Measurements from ENCODE around the gene C22orf39.

The C22orf39 gene

DNA sequence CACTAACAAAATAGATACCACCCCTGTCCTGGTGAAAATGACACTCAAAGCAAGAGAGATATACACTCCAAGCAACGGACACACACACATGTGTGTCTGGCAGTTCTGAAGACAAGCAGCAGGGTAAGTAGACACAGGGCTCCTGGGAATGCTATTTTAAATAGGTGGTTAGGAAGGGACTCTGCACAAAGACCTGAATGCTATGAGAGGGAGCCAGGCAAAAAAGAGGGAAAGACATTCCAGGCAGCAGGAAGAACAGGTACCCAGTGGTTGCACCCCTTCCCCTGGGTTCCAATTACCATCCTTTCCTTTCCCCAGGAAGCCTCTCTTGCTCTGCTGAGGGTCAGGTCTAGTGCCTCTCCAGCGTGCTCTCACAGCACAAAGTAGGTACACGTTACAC, 28.5 kb upstream of the C22orf39 start:
- no peak for DNase-seq

DNA sequence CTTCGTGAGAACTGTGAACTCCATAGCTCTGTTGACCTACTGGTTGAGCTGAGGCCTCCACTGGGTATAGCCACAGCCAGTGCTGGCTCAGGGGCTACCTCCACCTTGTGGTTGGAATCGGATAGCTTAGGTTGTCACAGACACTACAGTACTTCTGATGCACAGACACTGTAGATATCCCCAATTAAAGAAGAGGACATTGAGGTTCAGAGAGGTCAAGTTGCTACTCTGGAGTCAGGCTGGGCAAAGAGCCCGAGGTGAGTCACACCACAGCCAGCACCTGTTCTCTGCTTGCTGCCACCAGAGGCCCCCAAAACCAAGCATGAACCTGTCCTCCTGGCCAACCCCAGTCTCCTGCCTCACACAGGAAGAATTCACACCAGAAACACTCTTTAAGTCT, 26.1 kb upstream of the C22orf39 start:
- DNase-seq: no peak

DNA sequence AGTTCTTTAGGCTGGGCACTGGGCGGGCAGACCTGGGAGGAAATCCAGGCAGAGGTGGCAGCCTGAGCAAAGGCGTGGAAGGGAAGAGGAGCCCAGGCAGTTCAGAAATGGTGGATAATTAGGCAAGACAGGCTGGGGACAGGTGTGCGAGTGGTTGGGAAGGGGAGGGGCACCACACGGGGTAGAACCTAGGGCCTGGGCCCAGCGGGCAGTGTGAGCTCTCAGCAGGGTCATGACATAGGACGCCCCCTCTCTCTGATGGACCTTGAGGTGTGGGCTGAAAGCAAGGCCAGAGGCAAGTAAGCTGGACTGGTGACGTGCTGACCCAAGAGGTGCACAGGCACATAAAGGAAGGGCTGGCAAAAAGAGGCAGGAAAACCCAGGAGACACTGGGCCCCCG, 24.7 kb upstream of the C22orf39 start:
- DNase-seq: no peak

DNA sequence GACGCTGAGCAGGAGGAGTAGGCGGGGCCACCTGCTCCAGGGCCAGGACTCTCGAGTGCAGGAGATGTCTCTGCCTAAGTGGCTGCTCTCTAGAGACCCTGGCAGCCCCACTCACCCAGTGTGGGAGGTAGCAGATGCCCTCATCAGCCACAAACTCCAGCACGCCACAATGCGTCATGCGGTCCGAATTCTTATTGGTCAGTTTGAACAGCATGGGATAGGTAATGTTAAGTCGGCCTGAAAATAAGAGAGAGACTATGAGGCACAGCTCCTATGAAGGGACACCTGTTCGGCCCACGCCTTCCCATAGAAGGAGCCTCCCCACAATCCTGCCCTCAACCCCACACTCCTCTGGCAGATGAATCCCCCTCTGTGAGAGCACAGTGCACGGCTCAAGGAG, 24.1 kb upstream of the C22orf39 start:
- no peak for DNase-seq

DNA sequence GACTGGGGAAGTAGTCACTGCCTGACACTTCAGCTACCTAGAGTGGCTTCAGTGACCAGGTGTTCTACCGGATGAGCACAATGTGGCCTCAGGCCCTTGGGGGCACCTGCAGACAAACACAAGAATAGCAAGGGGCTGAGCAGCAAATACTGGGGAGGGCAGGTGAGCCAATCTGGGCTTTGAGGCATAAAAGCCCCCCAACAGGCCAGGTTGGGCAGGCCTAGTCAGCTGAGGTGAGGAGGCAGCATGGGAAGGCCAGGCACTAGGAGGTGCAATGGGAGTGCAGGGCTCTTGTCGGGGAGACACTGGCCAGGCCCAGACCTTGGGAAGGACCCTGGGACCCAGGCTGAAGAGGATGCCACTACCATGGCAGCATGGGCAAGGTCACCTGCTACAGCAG, 22.5 kb upstream of the C22orf39 start:
- DNase-seq: no peak

DNA sequence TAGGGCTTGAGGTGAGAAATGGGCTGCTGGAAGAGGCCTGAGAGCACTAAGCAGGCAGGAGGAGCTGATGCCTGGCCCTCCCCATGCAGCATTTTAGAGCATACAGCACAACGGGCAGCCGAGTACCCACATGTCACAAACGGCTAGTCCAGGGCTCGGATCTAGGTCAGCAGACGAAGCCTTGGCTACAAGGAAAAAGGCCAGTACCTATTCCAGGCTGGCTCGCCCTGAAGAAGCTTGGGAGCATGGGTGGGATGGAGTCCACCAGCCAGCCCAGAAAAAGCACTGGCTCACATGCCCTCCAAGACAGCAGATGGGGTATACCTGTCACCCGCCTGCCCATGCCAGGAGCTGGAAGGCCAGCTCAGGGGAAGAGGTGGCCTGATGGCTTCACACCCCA, 21.9 kb upstream of the C22orf39 start:
- no peak for DNase-seq

- DNase-seq: no peak
Measured at GRCh38 chr22:19467912-19468311, 20.4 kb upstream of the C22orf39 start.

GRCh38 chr22:19466848-19467752, 19.6 kb upstream of the C22orf39 start:
- DNase-seq: no peak

- DNase-seq: no peak
Measured at GRCh38 chr22:19466126-19466716, 18.7 kb upstream of the C22orf39 start.

DNA sequence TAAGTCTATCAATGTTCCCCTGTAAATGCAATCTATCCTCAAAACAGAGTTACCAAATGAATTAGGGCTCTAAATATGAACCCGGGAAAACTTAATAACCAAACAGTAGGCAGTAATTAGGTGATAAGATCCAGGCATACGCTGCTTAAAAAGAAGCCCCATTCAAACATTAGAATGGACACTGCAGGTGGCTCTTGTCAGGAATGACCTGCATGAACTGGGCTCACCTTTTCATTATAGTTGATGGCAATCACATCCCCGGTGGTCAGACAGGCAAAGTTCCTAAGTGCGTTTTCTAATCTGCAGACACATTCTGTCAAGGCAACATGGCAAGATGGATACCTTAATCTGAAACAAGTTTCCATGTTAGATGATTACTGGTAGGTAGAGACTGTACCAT, 17.5 kb upstream of the C22orf39 start:
- no peak for DNase-seq

DNA sequence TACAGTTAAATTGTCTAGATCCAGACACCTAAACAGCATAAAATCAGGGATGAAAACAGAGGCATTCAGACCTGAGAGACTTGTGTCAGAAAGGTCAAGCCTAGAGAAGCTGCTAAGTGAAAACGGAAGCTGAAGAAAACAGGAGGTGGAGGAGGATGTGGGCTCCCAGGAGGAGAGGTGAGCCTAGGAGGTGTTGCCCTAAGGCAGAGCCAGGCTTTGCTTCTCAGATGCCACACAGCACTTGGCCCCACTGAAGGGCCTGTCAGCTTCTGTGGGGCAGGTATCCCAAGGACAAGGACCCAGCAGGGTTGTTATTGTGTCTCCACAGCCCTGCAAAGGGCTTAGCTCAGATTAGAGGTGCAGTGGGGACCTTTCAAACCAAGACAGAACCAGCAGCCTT, 17.0 kb upstream of the C22orf39 start:
- no peak for DNase-seq

GRCh38 chr22:19463491-19464469, 16.3 kb upstream of the C22orf39 start:
- DNase-seq: peak; percentile 48

- no peak for DNase-seq
Measured at GRCh38 chr22:19463008-19463407, 15.5 kb upstream of the C22orf39 start.

GRCh38 chr22:19461506-19461905, 14.0 kb upstream of the C22orf39 start:
- no peak for DNase-seq

GRCh38 chr22:19460036-19460435, 12.5 kb upstream of the C22orf39 start:
- DNase-seq: no peak

DNA sequence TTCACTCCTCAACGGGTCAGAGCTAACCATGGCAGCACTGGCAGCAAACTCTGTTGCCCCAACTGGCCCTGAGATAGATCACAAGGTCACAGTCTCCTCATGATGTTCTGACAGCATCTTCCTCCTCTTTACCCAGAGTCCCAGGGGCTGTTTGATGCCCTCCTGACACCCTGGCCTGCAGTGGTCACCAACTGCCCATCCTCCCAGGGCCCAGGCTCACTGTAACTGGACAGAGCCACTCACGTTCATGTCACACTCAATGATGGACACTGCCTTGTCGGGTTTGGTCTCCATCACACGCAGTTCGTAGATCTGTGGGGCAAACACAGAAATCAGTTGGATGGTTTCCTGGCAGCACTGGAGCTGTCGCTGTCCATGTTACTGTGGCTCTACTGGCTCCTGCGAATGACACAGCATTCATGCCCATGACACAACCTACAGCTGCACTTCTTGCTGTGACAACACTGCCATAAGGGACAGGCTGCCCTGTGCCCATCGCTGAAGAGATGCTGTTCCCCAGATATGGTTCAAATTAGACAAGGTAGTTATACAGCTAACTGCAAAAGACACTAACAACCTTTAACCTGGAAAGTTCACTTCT, 10.4 kb upstream of the C22orf39 start:
- DNase-seq: no peak

GRCh38 chr22:19456541-19456940, 9.0 kb upstream of the C22orf39 start:
- DNase-seq: no peak

DNA sequence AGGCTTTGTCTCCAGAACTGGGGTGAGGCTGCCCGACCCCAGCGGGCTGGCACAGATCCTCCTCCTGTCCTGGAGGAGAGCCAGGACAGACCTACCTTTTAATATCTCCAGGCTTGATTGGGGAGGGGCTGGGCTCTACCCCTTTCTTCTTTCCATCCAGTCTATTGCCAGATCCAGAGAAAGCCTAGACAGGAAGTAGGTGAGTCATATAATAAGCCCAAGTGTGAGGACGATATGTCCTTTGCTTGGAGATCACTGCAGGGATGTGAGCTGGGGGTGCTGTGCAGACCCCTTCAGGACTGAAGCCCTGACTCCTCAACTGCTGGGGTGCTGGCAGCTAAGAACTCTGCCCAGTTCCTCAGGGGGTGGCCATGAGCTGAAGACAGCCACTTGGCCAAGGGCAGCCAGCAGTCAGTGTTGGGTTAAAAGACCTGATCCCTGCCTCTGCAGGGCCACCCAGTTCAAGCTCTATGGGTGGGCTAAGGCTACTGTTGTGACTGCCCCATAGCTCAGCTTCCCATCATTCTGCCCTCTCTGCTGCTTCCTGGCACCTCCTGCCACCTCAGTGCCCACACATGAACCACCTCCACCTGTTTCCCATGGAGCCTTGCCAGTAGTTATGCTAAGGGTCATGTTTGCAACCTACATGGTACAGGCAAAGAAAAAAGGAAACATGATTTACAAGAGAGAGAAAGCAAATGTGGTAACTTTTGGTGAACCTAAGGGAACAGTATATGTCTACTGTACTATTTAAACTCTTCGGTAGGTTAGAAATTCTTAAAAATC, 8.3 kb upstream of the C22orf39 start:
- DNase-seq: no peak

GRCh38 chr22:19455033-19455432, 7.5 kb upstream of the C22orf39 start:
- DNase-seq: no peak

- DNase-seq: no peak
Measured at GRCh38 chr22:19454156-19454555, 6.6 kb upstream of the C22orf39 start.

- DNase-seq: no peak
Measured at GRCh38 chr22:19453718-19454117, 6.2 kb upstream of the C22orf39 start.

GRCh38 chr22:19451570-19451969, 4.1 kb upstream of the C22orf39 start:
- DNase-seq: no peak
